Calu3 (cell line): ENCODE data around the gene HMCN2. TPM values are rescaled to one million over a fixed set of nuclear protein-coding genes. Genes with fewer than 3 reads are reported as not detected.

Experiments
- BruUV-seq: library from RNA; stranded (reverse); fragments of 400-500 nt; replicated peaks from 2 replicates; lab custom pipeline; 2021; lab: Mats Ljungman, UMichigan
- CTCF ChIA-PET: fragments of 300-600 bp; sonication (Branson Sonifier 250); formaldehyde crosslinking; loops from one replicate; lab custom pipeline; 2022; ENCODE audit warnings: antibody characterized with exemption; lab: Charles Lee
- DNase-seq: peaks from one replicate; pipeline ENCODE4 v3.0.0; 2022
- H3K27ac Mint-ChIP-seq: one replicate; pipeline ENCODE4 v1.8.0; 2022; ENCODE audit warnings: mixed read lengths; ENCODE audit not compliant: unreplicated experiment
- H3K27me3 Mint-ChIP-seq: one replicate; pipeline ENCODE4 v1.8.0; 2022; ENCODE audit warnings: mixed read lengths; ENCODE audit not compliant: unreplicated experiment
- H3K36me3 Mint-ChIP-seq: one replicate; pipeline ENCODE4 v1.8.0; 2022; ENCODE audit warnings: mild to moderate bottlenecking, moderate library complexity, mixed read lengths; ENCODE audit not compliant: insufficient read depth, unreplicated experiment
- H3K4me1 Mint-ChIP-seq: one replicate; pipeline ENCODE4 v1.8.0; 2022; ENCODE audit warnings: mild to moderate bottlenecking, low read depth, mixed read lengths; ENCODE audit not compliant: unreplicated experiment
- H3K4me3 Mint-ChIP-seq: one replicate; pipeline ENCODE4 v1.8.0; 2022; ENCODE audit warnings: mild to moderate bottlenecking, low read depth, moderate library complexity, mixed read lengths; ENCODE audit not compliant: unreplicated experiment
- H3K9me3 Mint-ChIP-seq: one replicate; pipeline ENCODE4 v1.8.0; 2022; ENCODE audit warnings: low read depth, mixed read lengths; ENCODE audit not compliant: unreplicated experiment
- CTCF ChIP-seq: fragments of 200-600 bp; IDR thresholded peaks from one replicate; pipeline ENCODE4 v1.8.0; 2022; ENCODE audit warnings: antibody characterized with exemption; ENCODE audit not compliant: unreplicated experiment
- intact Hi-C: fragments of 100-400 bp; cut with micrococcal nuclease; formaldehyde crosslinking; loops from one replicate; pipeline ENCODE4 v1.10.0; 2022; ENCODE audit not compliant: unreplicated experiment
- total RNA-seq: library from RNA; stranded (reverse); gene quantifications from 2 replicates; pipeline ENCODE4 v1.2.3, GENCODE V29; 2022

HMCN2 gene
- total RNA-seq, 1 experiment from 2014 or later = not detected

GRCh38 chr9:130461731-130462130 lies 196.2 kb downstream of the HMCN2 start:
- H3K27ac Mint-ChIP-seq = no peak overlapping the region
- no peak for TF ChIP-seq CTCF
- H3K4me1 Mint-ChIP-seq = no peaks in the 10 kb centered on the region
- no TSS peak for BruUV-seq
- DNase-seq = no peak
- no peaks in the 10 kb centered on the region for H3K36me3 Mint-ChIP-seq
- intact Hi-C loops = no loop called here
- H3K4me3 Mint-ChIP-seq = no peak overlapping the region
- CTCF ChIA-PET = no interaction called here
- H3K9me3 Mint-ChIP-seq = no peaks in the 10 kb centered on the region
- peaks cover 13% of the 10 kb centered on the region for H3K27me3 Mint-ChIP-seq

- H3K4me3 Mint-ChIP-seq = no peak overlapping the region
- peaks cover 13% of the 10 kb centered on the region for H3K27me3 Mint-ChIP-seq
- intact Hi-C loops = no loop called here
- no peak overlapping the region for H3K27ac Mint-ChIP-seq
- no peak for DNase-seq
- no peaks in the 10 kb centered on the region for H3K9me3 Mint-ChIP-seq
- no peaks in the 10 kb centered on the region for H3K4me1 Mint-ChIP-seq
- no peak for TF ChIP-seq CTCF
- no TSS peak for BruUV-seq
- H3K36me3 Mint-ChIP-seq = no peaks in the 10 kb centered on the region
- CTCF ChIA-PET = interaction anchor here (0.6 to 0.8 kb wide), 2 partner anchors 219 to 751 kb away, joined by 3 read pairs; no protein-coding TSS in a partner anchor
Observed at GRCh38 chr9:130462685-130463540, 197.4 kb downstream of the HMCN2 start.

- Mint-ChIP-seq H3K27me3 (peaks cover 8% of the 10 kb centered on the region), H3K4me1 (no peaks in the 10 kb centered on the region), H3K27ac (no peak overlapping the region), H3K4me3 (no peak overlapping the region), H3K36me3 (no peaks in the 10 kb centered on the region), H3K9me3 (no peaks in the 10 kb centered on the region)
- no peak for TF ChIP-seq CTCF
- no peak for DNase-seq
- no TSS peak for BruUV-seq
- intact Hi-C loops = no loop called here
- CTCF ChIA-PET = interaction anchor here (0.6 to 0.7 kb wide), 3 partner anchors 12 to 752 kb away, joined by 3 read pairs; no protein-coding TSS in a partner anchor
Observed at GRCh38 chr9:130463763-130464745, 198.5 kb downstream of the HMCN2 start.

- intact Hi-C loops = no loop called here
- Mint-ChIP-seq H3K27ac (no peak overlapping the region), H3K36me3 (no peaks in the 10 kb centered on the region), H3K4me3 (no peak overlapping the region), H3K9me3 (no peaks in the 10 kb centered on the region), H3K4me1 (no peaks in the 10 kb centered on the region), H3K27me3 (no peaks in the 10 kb centered on the region)
- BruUV-seq = no TSS peak
- no peak for DNase-seq
- no peak for TF ChIP-seq CTCF
- CTCF ChIA-PET = no interaction called here
Observed at GRCh38 chr9:130465383-130466096, 200.0 kb downstream of the HMCN2 start.
